Measurements from ENCODE around the gene BNIP2.

Gene BNIP2, protein sequence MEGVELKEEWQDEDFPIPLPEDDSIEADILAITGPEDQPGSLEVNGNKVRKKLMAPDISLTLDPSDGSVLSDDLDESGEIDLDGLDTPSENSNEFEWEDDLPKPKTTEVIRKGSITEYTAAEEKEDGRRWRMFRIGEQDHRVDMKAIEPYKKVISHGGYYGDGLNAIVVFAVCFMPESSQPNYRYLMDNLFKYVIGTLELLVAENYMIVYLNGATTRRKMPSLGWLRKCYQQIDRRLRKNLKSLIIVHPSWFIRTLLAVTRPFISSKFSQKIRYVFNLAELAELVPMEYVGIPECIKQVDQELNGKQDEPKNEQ

DNA sequence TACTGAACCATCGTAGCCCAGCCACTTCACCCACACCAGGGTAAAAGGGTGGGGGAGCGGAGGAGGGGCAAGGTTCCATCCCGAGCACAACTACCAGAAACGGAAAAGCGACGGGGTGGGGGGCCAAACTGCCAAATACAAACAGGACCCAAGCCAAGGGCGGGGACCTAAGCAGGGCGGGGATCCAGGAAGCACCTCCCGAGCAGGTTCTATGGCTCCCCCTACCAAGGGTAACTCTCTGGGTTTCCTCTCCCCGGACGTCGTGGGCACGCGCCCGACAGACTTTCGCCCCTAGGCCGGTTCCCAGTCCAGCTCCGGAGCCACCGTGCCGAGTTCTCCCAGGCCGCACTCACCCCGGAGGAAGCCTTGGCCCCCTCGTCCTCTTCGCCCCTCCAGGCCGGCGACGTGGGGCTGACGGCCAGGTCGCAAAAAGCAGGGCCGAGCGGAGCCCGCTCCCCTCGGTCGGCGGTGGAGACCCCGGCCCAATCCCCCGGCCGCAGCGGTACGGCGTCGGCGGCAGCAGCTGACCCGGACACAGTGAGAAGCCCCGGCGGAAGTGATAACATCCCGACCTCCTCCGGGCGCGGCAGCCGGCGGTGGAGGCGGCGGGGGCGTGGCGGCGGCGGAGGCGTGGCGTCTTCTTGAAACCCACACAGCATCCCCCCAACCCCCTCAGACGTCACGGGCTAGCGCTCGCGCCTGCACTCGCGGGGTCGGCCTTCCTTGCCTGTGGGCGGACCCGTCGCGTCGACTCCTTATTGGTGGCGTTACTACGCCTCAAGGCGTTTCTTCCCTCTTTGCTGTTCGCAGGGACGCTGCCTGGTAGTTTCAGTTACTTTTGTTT lies at the start of gene BNIP2:
TSS of gene BNIP2 (minus strand) at position 539 of the 844 bp plus-strand sequence. CDS start 6,863 bp downstream, outside the sequence.
- peak within 1 kb of the TSS; percentile 97 for H3K4me3 ChIP-seq (replicated peaks; ENCODE audit: low read depth, low read length)
- TF ChIP-seq CTCF (IDR thresholded peaks at IDR 0.05; ENCODE audit: low read depth, low read length, missing control alignments) = no peak
- DNase-seq (ENCODE audit: extremely low read depth, low read depth) = peak; percentile 91

DNA sequence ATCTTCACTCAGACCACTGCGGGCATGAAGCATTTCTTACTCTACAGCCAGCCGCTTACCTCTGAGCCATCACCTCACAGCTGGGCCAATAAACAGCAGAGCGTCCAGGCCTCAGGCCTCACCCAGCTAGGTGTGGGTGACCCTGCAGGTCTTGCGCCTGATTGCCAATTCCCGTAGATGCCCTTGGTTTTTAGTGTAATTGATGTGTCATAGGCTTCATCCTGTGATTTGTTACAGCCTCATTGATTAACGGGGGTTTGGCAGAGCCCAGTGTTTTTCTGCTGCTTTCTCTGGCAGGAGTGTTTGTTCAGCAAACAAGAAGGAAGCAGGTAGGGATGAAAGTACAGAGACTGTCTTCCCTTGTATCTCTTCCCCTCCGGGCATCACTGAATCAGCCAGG lies 49.6 kb upstream of the BNIP2 start:
- no peak overlapping the region for H3K4me3 ChIP-seq (replicated peaks; ENCODE audit: low read depth, low read length)
- no peak for TF ChIP-seq CTCF (IDR thresholded peaks at IDR 0.05; ENCODE audit: low read depth, low read length, missing control alignments)
- no peak for DNase-seq (ENCODE audit: extremely low read depth, low read depth)

- H3K4me3 ChIP-seq (replicated peaks; ENCODE audit: low read depth, low read length) = no peak overlapping the region
- TF ChIP-seq CTCF (IDR thresholded peaks at IDR 0.05; ENCODE audit: low read depth, low read length, missing control alignments) = no peak
- DNase-seq (ENCODE audit: extremely low read depth, low read depth) = no peak
Measured at GRCh38 chr15:59736181-59736580, 47.1 kb upstream of the BNIP2 start.

DNA sequence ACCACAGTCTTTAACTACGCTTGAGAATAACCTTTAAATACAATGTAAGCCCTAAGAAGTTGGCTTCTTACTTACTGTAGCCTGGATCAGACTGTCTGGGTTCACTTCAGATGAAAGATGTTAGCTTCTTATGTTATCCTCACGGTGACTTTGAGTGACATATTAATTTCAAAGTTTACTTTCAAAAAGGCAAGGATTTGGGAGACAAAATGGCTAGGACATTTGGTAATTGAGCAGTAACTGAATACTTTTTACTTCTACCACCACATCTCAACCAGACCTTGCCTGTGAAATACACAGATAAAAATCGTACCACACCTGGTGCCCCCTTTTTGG lies 36.0 kb upstream of the BNIP2 start:
- no peak for DNase-seq (ENCODE audit: extremely low read depth, low read depth)
- H3K4me3 ChIP-seq (replicated peaks; ENCODE audit: low read depth, low read length) = no peak overlapping the region
- no peak for TF ChIP-seq CTCF (IDR thresholded peaks at IDR 0.05; ENCODE audit: low read depth, low read length, missing control alignments)

GRCh38 chr15:59723687-59724346 lies 34.7 kb upstream of the BNIP2 start:
- H3K4me3 ChIP-seq (replicated peaks; ENCODE audit: low read depth, low read length) = no peak overlapping the region
- no peak for TF ChIP-seq CTCF (IDR thresholded peaks at IDR 0.05; ENCODE audit: low read depth, low read length, missing control alignments)
- no peak for DNase-seq (ENCODE audit: extremely low read depth, low read depth)

DNA sequence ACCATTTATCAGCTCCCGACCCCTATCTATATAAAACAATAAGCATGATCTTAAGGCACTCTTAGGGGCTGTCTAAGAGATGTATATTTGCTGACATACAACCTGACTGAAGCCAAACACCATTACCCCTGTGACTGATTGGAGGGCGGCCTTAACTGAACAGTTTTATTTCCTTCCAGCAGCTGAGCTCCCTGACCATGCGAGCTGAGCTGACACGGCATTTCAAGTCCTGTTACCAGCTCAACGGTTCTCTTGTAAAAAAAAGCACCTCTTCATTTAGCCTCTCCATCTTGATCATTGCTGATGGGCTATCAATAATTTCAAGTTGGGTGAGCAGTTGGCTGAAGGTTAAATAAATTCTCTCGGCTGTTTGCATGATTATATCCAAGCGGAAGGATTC lies 33.4 kb upstream of the BNIP2 start:
- no peak for DNase-seq (ENCODE audit: extremely low read depth, low read depth)
- no peak overlapping the region for H3K4me3 ChIP-seq (replicated peaks; ENCODE audit: low read depth, low read length)
- TF ChIP-seq CTCF (IDR thresholded peaks at IDR 0.05; ENCODE audit: low read depth, low read length, missing control alignments) = no peak
